ENCODE results near the gene HNF4A.

- TF ChIP-seq CTCF (IDR thresholded peaks at IDR 0.05; ENCODE audit: low read length): no peak
- TF ChIP-seq EZH2 (IDR thresholded peaks at IDR 0.05; ENCODE audit: borderline replicate concordance, low read length): no peak
These were observed 83.8 kb downstream of the HNF4A start for GRCh38 chr20:44439318-44439717.

Data from OCI-LY1 (cell line).